Stimulated activated CD8-positive, alpha-beta memory T cell treated with anti-CD3 and anti-CD28 coated beads, Interleukin-4, amount 100 ng/mL, for 24 hours (primary cell): ENCODE measurements around the gene IPO7.
A peak's percentile ranks its signal among the peaks of the same experiment; 100 is the strongest.
"Not testable (repeated sequence)": the region's sequence is repeated elsewhere in the genome, so short reads cannot be mapped to it uniquely, and the experiment has no call there.

Source experiments
- DNase-seq: peaks from one replicate; pipeline ENCODE4 v3.0.0-alpha.2; 2020; ENCODE audit warnings: low read depth

The IPO7 gene

DNA sequence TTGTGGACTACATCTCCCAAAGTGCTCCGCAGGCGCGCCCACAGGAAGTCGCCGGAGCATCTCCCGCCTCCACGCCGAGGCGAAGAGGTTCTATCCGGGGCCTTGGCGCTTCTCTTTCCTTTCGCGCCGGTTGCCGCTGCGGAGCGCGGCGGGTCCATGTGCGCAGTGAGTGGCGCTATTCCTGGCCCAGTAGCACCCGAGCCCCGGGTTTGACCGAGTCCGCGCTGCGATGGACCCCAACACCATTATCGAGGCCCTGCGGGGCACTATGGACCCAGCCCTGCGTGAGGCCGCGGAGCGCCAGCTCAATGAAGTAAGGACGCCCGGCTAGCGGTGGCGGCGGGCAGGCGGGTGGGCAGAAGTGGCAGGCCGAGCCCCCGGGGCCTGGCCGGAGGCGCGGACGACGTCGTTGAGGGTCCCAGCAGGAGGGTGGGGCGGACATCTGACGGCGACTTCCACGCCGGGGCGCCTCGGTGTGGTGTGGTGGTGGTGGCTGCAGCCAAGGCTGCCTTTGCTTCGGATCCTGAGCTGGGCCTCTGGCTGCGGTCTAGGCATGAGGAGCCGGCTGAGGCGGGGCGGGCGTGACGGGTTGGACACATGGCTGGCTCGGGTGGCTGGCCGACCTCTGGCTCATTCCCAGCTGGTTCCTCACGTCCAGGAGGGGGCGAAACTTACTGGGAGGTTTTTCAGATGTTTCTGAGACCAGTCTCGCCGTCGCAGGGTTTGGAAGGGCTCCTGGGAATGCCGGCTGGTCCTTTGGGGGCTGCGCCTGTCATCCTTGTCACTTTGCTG lies at the start of gene IPO7:
IPO7 (plus strand) TSS at position 118 of the 792 bp plus-strand sequence; CDS start at position 230, 112 bp downstream.
- peak; percentile 80 for DNase-seq

DNA sequence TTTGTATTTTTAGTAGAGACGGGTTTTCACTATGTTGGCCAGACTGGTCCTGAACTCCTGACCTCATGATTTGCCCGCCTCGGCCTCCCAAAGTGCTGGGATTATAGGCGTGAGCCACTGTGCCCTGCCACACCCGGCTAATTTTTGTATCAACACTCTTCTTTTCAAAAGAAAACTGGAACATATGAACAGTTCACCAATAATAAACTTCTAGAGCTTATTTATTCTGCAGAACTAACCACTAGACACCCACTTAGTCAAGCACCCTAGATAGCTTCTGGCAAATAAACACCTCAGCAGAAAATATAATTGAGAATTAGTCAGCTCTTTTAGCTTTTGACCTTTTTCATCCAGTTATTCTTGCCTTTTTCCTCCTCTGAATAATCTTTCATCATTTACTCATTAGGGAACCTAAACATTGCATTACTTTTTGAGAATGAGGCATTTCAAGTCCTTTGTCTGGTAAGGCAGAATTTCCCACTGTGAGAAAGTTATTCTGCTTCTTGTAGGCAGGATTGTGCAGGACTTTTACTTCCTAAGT lies 42.7 kb upstream of the IPO7 start:
- DNase-seq = no peak

GRCh38 chr11:9344061-9344680 lies 40.3 kb upstream of the IPO7 start:
- DNase-seq = no peak

- no peak for DNase-seq
Measured at GRCh38 chr11:9347100-9347499, 37.4 kb upstream of the IPO7 start.

DNA sequence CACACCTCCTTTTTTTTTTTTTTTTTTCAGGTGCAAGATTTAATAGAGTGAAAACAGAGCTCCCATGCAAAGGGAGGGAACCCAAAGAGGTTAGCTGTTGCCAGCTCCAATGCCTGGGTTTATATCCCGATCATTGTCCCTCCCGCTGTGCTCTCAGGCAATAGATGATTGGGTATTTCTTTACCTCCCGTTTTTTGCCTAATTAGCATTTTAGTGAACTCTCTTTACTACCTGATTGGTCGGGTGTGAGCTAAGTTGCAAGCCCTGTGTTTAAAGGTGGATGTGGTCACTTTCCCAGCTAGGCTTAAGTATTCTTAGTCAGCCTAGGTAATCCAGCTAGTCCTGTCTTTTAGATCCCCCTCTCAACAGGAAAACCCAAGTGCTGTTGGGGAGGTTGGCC lies 36.7 kb upstream of the IPO7 start:
- DNase-seq = not testable (repeated sequence)

DNA sequence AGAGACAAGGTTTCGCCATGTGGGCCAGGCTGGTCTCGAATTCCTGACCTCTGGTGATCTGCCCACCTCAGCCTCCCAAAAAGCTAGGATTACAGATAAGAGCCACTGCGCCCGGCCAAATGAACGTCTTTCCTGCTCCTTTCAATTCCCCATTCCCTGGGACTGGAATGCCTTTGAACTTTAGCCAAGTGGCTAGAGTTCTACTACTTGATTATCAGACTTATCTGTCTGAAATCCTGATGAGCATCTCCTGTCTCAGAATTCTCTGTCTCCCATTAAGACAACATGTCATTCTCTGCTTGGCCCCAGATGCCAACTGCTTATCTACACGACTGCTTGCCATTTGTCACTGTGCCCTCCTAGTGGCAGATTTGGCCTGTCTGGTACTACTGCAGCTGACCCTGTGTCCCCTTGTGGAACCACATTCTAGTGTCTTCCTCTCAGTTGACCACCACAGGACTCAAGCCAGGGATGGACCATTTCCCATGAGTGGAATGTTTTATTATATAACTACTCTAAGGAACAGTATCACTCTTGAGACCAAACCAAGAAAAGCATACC lies 33.1 kb upstream of the IPO7 start:
- DNase-seq = no peak

- no peak for DNase-seq
Measured at GRCh38 chr11:9357041-9357440, 27.4 kb upstream of the IPO7 start.

- not testable (repeated sequence) for DNase-seq
Measured at GRCh38 chr11:9360862-9361622, 23.4 kb upstream of the IPO7 start.

DNA sequence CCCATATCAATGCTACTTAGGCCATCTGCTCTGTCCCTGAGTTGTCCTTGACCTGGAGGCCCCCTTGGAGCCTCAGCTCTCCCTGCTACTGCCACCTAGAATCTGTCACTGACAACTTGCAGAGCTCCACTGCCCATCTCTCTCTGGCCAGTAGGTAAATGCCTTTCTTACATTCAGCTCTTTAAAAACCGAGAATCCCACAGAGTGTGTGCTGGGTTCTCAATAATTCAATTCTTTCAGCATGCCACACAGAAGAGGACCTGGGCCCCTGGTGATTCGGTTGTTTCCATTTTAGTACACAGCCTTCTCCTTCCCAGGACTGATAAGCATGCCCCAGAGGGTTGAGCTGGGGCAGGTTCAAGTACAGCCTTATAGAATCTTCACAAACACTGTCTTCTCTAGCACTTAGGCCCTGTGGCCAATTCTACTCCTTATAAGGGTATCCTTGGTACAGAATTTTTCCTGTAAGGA lies 22.0 kb upstream of the IPO7 start:
- no peak for DNase-seq

- DNase-seq = peak; percentile 72
Measured at GRCh38 chr11:9363954-9364912, 20.2 kb upstream of the IPO7 start.

- DNase-seq = no peak
Measured at GRCh38 chr11:9367551-9367950, 16.9 kb upstream of the IPO7 start.

DNA sequence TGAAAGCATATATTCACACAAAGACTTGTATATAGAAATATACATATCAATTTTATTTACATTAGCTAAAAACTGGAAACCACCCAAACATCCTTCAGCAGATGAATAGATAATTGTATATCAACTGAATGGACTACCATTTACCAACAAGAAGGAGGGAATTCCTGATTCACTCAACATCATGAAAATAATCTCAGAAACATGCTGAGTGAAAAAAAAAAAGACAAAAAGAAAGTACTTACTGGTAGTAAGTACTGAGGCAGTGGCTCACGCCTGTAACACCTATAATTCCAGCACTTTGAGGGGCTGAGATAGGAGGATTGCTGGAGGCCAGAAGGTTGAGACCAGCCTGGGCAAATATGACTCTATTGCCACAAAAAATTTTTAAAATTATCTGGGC lies 7.4 kb upstream of the IPO7 start:
- DNase-seq = no peak

DNA sequence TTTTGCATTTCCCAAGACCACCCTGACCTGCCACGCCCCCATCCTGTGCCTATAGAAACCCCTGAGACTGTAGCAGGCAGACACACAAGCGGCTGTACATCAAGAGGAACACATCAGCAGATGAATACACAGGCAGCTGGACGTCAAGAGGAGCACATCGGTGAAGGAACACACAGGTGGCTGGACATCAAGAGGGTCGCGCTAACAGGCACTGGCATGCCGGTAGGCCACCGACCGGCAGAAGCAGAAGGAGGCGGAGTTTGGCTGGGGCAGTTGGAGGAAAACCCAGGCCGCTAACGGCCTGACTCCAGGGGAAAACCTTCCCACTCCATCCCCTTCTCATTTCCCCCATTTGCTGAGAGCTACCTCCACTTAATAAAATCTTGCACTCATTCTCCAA lies 5.4 kb upstream of the IPO7 start:
- DNase-seq = no peak

DNA sequence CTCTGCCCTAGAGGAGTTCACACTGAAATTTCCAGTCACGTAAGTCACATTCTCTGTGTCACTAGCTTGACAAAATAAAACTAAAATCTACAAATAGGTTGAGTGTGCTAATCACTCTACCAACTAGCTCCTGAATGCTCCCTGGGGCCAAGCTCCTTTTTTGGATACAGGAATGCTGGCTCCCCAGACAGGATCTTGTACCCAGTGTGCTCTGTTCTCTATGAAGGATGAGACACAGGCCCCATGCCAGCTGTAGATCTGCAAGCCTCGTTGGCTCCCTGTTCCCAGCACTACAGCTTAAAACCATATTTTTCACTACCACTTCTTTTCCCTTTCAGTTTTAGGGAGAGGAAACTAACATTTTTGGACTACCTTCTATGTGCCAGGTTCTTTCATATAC lies 3.7 kb upstream of the IPO7 start:
- DNase-seq = no peak

- no peak for DNase-seq
Measured at GRCh38 chr11:9385327-9385899, 961 bp downstream of the IPO7 start.

GRCh38 chr11:9386086-9386485 lies 1.6 kb downstream of the IPO7 start:
- DNase-seq = no peak

DNA sequence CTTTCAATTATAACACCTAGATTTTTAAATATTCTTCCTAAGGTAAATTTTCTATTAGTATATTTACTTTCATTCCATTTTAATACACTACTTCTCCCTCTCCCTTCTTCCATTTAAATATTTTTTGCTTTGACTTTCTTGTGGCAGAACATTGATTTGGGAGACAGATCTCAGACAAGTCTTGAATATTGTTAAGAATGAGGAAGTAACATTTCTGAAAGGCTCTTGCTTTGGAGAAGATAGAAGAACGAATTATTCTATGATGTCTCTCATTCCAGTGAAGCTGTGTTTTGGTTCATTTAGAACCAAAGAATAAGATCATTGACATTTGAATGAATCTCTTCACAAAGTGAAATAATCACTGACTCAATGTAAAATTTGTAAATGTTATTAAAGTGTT lies 2.4 kb downstream of the IPO7 start:
- DNase-seq = no peak

- DNase-seq = no peak
Measured at GRCh38 chr11:9396310-9396709, 11.9 kb downstream of the IPO7 start.

DNA sequence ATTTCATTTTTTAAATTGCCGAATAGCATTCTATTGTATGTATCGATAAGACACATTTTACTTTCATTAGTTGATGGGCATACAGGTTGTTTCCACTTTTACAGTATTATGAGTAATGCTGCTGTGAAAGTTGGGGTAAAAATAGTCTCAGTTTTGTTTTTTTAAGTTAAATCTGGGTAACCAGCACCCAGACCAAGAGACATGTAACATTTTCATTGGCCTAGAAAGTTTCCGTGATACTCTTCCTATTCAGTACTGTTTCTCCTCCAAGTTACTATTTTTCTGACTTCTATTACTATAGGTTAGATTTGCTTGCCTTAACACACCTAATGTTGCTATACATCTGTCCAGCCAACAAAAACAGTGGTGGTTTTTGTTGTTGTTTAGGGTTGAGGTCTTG lies 12.3 kb downstream of the IPO7 start:
- DNase-seq = no peak
